Measurements from ENCODE around the gene CCDC117. TPM values are rescaled to one million over a fixed set of nuclear protein-coding genes. Genes with fewer than 3 reads are reported as not detected.
A peak's percentile ranks its signal among the peaks of the same experiment; 100 is the strongest.

CCDC117 gene
- total RNA-seq, 1 experiment from 2014 or later: 7.1 TPM

- Histone ChIP-seq H3K9ac (ENCODE audit: low read length) (no peak overlapping the region), H3K4me2 (ENCODE audit: low read length) (no peak overlapping the region), H3K27ac (ENCODE audit: low read length) (no peak overlapping the region), H4K20me1 (ENCODE audit: low read length) (peaks cover 19% of the 10 kb centered on the region; the same call in 1 of the 2 replicates), H3K9me2 (replicated peaks; ENCODE audit: low read length) (no peaks in the 10 kb centered on the region), H3K27me3 (ENCODE audit: low read length) (no peaks in the 10 kb centered on the region), H3K79me2 (ENCODE audit: low read length) (no peaks in the 10 kb centered on the region), H3K4me1 (ENCODE audit: insufficient read depth, low read length) (no peaks in the 10 kb centered on the region), H3K9me3 (ENCODE audit: low read length) (no peaks in the 10 kb centered on the region), H2AFZ (ENCODE audit: low read length) (no peak overlapping the region), H3F3A (ENCODE audit: low read length, unreplicated experiment) (peaks cover 6% of the 10 kb centered on the region), H3K36me3 (ENCODE audit: low read depth, low read length) (peaks cover 28% of the 10 kb centered on the region), H3K4me3 (ENCODE audit: low read length) (no peak overlapping the region)
- DNase-seq (no peak), ATAC-seq (no peak)
- POLR2A ChIA-PET (ENCODE audit: unreplicated experiment): no interaction called here
- TF ChIP-seq EZH2 (IDR thresholded peaks at IDR 0.05; ENCODE audit: low read length, unreplicated experiment): no peak
- no peak for TF ChIP-seq CTCF (conservative IDR thresholded peaks at IDR 0.05; ENCODE audit: low read depth, low read length)
- no peak for TF ChIP-seq EZH2phosphoT487 (IDR thresholded peaks at IDR 0.05; ENCODE audit: borderline replicate concordance, low read length)
- CTCF ChIA-PET: no interaction called here
- BruUV-seq (replicated peaks): no TSS peak
- intact Hi-C loops (cut with micrococcal nuclease): loop anchor here (2.0 to 5.0 kb wide), 2 partner anchors 38 to 251 kb away; no protein-coding TSS in a partner anchor
These were observed 18.6 kb downstream of the CCDC117 start for GRCh38 chr22:28791124-28791523.

- peaks cover 33% of the 10 kb centered on the region for H3K36me3 ChIP-seq (ENCODE audit: low read depth, low read length)
- peaks cover 6% of the 10 kb centered on the region for H3K79me2 ChIP-seq (ENCODE audit: low read length)
- H3K9ac ChIP-seq (ENCODE audit: low read length): no peak overlapping the region
- peaks cover 26% of the 10 kb centered on the region for H4K20me1 ChIP-seq (ENCODE audit: low read length)
- CTCF ChIA-PET: interaction anchor here (0.7 kb wide), 1 partner anchor 108 kb away, joined by 6 read pairs; no protein-coding TSS in a partner anchor
- H3K9me3 ChIP-seq (ENCODE audit: low read length): no peaks in the 10 kb centered on the region
- POLR2A ChIA-PET (ENCODE audit: unreplicated experiment): no interaction called here
- no peak overlapping the region for H3K4me2 ChIP-seq (ENCODE audit: low read length)
- BruUV-seq (replicated peaks): no TSS peak
- no peak overlapping the region for H3K4me3 ChIP-seq (ENCODE audit: low read length)
- H3K9me2 ChIP-seq (replicated peaks; ENCODE audit: low read length): no peaks in the 10 kb centered on the region
- H3K27me3 ChIP-seq (ENCODE audit: low read length): no peaks in the 10 kb centered on the region
- H3K27ac ChIP-seq (ENCODE audit: low read length): no peak overlapping the region
- intact Hi-C loops (cut with micrococcal nuclease): loop anchor here (2.0 to 5.0 kb wide), 2 partner anchors 37 to 250 kb away; no protein-coding TSS in a partner anchor
- DNase-seq (no peak), ATAC-seq (peak; percentile 15; the same call in 1 of the 2 replicates)
- H2AFZ ChIP-seq (ENCODE audit: low read length): no peak overlapping the region
- no peaks in the 10 kb centered on the region for H3K4me1 ChIP-seq (ENCODE audit: insufficient read depth, low read length)
- peaks cover 6% of the 10 kb centered on the region for H3F3A ChIP-seq (ENCODE audit: low read length, unreplicated experiment)
- TF ChIP-seq EZH2phosphoT487 (IDR thresholded peaks at IDR 0.05; ENCODE audit: borderline replicate concordance, low read length): no peak
- TF ChIP-seq CTCF (conservative IDR thresholded peaks at IDR 0.05; ENCODE audit: low read depth, low read length): no peak
- no peak for TF ChIP-seq EZH2 (IDR thresholded peaks at IDR 0.05; ENCODE audit: low read length, unreplicated experiment)
These were observed 19.5 kb downstream of the CCDC117 start for GRCh38 chr22:28791841-28792490.

Measured in PC-3 (cell line).